Gastrocnemius medialis (tissue), 4 donors: ENCODE results near the gene PSORS1C2.
"Not testable (repeated sequence)": the region's sequence is repeated elsewhere in the genome, so short reads cannot be mapped to it uniquely, and the experiment has no call there.

Experiments
- POLR2A ChIP-seq, 2 donors: fragments of 450-650 bp; IDR thresholded peaks; one replicate each; pipeline ENCODE4 v1.6.1; 2017; ENCODE audit warnings: antibody characterized with exemption in 2 of 2, mild to moderate bottlenecking in 2 of 2, moderate library complexity in 2 of 2
- TF ChIP-seq, protein P1 (sequence below), 5 experiments: fragments of 450-650 bp in 3 of 5; fragments of 200-600 bp in 2 of 5; sonication (generic) in 2 of 5; IDR thresholded peaks in 4 of 5; conservative IDR thresholded peaks in 1 of 5; 1 replicate in 4 of 5; 2 replicates in 1 of 5; pipeline ENCODE4 v1.5.1; 2016 to 2019; ENCODE audit warnings: antibody characterized with exemption in 5 of 5, mild to moderate bottlenecking in 3 of 5, moderate library complexity in 3 of 5

DNA sequence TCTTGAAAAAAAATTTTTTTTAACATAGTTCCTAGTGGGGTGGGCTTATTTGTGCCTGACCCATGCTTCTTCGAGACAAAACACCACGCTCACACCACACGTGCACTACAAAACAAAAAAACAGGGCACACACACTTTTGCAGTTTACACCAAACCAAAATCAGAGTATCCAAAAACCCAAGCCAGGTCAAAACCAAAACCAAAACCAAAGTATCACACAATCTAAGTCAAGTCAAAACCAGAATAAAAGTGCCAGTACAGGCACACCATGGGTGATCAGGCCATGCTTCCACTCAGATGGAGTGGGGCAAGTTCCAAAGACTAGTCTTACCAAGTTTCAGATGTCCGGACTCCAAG lies 46.8 kb upstream of the PSORS1C2 start:
- not testable (repeated sequence) for TF ChIP-seq POLR2A (IDR thresholded peaks at IDR 0.05)
- TF ChIP-seq, protein P1, sequence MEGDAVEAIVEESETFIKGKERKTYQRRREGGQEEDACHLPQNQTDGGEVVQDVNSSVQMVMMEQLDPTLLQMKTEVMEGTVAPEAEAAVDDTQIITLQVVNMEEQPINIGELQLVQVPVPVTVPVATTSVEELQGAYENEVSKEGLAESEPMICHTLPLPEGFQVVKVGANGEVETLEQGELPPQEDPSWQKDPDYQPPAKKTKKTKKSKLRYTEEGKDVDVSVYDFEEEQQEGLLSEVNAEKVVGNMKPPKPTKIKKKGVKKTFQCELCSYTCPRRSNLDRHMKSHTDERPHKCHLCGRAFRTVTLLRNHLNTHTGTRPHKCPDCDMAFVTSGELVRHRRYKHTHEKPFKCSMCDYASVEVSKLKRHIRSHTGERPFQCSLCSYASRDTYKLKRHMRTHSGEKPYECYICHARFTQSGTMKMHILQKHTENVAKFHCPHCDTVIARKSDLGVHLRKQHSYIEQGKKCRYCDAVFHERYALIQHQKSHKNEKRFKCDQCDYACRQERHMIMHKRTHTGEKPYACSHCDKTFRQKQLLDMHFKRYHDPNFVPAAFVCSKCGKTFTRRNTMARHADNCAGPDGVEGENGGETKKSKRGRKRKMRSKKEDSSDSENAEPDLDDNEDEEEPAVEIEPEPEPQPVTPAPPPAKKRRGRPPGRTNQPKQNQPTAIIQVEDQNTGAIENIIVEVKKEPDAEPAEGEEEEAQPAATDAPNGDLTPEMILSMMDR (IDR thresholded peaks at IDR 0.05 in 4 of 5, conservative IDR thresholded peaks at IDR 0.05 in 1 of 5): not testable (repeated sequence)
